K562 (cell line): ENCODE measurements around the gene PTGIS. TPM values are rescaled to one million over a fixed set of nuclear protein-coding genes. Genes with fewer than 3 reads are reported as not detected.

ENCODE experiments used
- CBX5 ChIP-seq: IDR thresholded peaks from 2 replicates; pipeline ENCODE4 v1.6.1; 2014; ENCODE audit warnings: low read depth, borderline replicate concordance
- GTF3C2 ChIP-seq: IDR thresholded peaks from 3 replicates; pipeline ENCODE4 v1.6.1; 2011; ENCODE audit warnings: borderline replicate concordance, mild to moderate bottlenecking, moderate library complexity; ENCODE audit not compliant: insufficient read length; ENCODE audit errors: extremely low read depth
- KLF1 ChIP-seq: fragments of 450-650 bp; IDR thresholded peaks from 2 replicates; pipeline ENCODE4 v1.6.1; 2016; ENCODE audit warnings: missing genetic modification characterization, missing compliant biosample characterization
- KLF10 ChIP-seq: fragments of 250-450 bp; sonication (Bioruptor Pico); IDR thresholded peaks from 2 replicates; pipeline ENCODE4 v1.6.1; 2021; ENCODE audit warnings: matching md5 sums
- MYNN ChIP-seq, 2 experiments: sonication (generic); formaldehyde crosslinking in 1 of 2; IDR thresholded peaks; 2 replicates each; pipeline versions ENCODE4 v1.5.0 to v1.6.1; 2016 to 2020; ENCODE audit warnings: antibody characterized with exemption in 1 of 2, missing genetic modification reagents in 1 of 2
- NONO ChIP-seq, 2 experiments: fragments of 200-400 bp in 1 of 2; fragments of 450-650 bp in 1 of 2; formaldehyde crosslinking in 1 of 2; IDR thresholded peaks; 2 replicates each; pipeline ENCODE4 v1.6.1; 2017; ENCODE audit warnings: low read depth in 2 of 2, mild to moderate bottlenecking in 2 of 2, moderate library complexity in 2 of 2, low read length in 1 of 2
- PBX2 ChIP-seq, 2 experiments: IDR thresholded peaks in 1 of 2; conservative IDR thresholded peaks in 1 of 2; 2 replicates each; pipeline ENCODE4 v1.6.1; 2016; ENCODE audit warnings: low read depth in 2 of 2, mild to moderate bottlenecking in 1 of 2, missing compliant biosample characterization in 1 of 2, missing genetic modification characterization in 1 of 2, moderate library complexity in 1 of 2
- PHF21A ChIP-seq: fragments of 450-650 bp; IDR thresholded peaks from 2 replicates; pipeline ENCODE4 v1.6.1; 2017; ENCODE audit warnings: low read depth, borderline replicate concordance
- RFX1 ChIP-seq: fragments of 450-650 bp; IDR thresholded peaks from 2 replicates; pipeline ENCODE4 v1.6.1; 2016; ENCODE audit warnings: mild to moderate bottlenecking, moderate library complexity
- TCF15 ChIP-seq: fragments of 250-450 bp; sonication (Bioruptor Pico); IDR thresholded peaks from 2 replicates; pipeline ENCODE4 v1.8.0; 2022; ENCODE audit warnings: moderate library complexity, mild to moderate bottlenecking, inconsistent platforms
- YY1 ChIP-seq, 3 experiments: IDR thresholded peaks; 2 replicates each; pipeline ENCODE4 v1.6.1; 2011; ENCODE audit warnings: low read length in 2 of 3, mild to moderate bottlenecking in 2 of 3, moderate library complexity in 2 of 3, borderline replicate concordance in 1 of 3, control low read depth in 1 of 3, low read depth in 1 of 3; ENCODE audit not compliant: insufficient read depth in 3 of 3, insufficient replicate concordance in 2 of 3, control insufficient read depth in 1 of 3, insufficient read length in 1 of 3; ENCODE audit errors: extremely low read depth in 1 of 3
- ZC3H11A ChIP-seq: IDR thresholded peaks from 2 replicates; pipeline ENCODE4 v1.6.1; 2012; ENCODE audit warnings: low read depth, low read length, improper control_type of control experiment
- ZMIZ1 ChIP-seq, 2 experiments: fragments of 150-350 bp in 1 of 2; IDR thresholded peaks; 2 replicates each; pipeline ENCODE4 v1.6.1; 2012 to 2016; ENCODE audit warnings: low read depth in 2 of 2, low read length in 2 of 2, mild to moderate bottlenecking in 1 of 2, moderate library complexity in 1 of 2
- ZNF134 ChIP-seq: fragments of 250-450 bp; sonication (Bioruptor Pico); conservative IDR thresholded peaks from 2 replicates; pipeline ENCODE4 v1.4.0; 2020
- ZNF707 ChIP-seq: fragments of 250-450 bp; sonication (Bioruptor Pico); conservative IDR thresholded peaks from 2 replicates; pipeline ENCODE4 v1.8.0; 2022; ENCODE audit warnings: inconsistent platforms, mild to moderate bottlenecking, moderate library complexity
- polyA plus RNA-seq, 8 experiments: library from polyadenylated mRNA; depleted of rRNA in 4 of 8; stranded (reverse) in 5 of 8; unstranded in 3 of 8; fragments of >200 nt; fragmentation: Nextera tagmentation in 2 of 8; fragmentation: Illumina TruSeq in 1 of 8; extraction: Ambion mirVana in 2 of 8; extraction: Trizol in 1 of 8; gene quantifications; 2 replicates each; pipeline versions ENCODE4 v1.2.1 to v1.2.3, GENCODE V29; 2011 to 2014; ENCODE audit warnings: inconsistent platforms in 1 of 8, missing spikeins in 1 of 8
- total RNA-seq, 7 experiments: library from RNA; depleted of rRNA in 6 of 7; stranded (reverse); fragments of >200 nt in 6 of 7; fragmentation: Illumina TruSeq in 2 of 7; extraction: Trizol in 2 of 7; gene quantifications; 2 replicates each; pipeline versions ENCODE4 v1.2.1 to v1.2.3, GENCODE V29; 2011 to 2021; ENCODE audit warnings: low replicate concordance in 1 of 7

The PTGIS gene
- total and polyA plus RNA-seq, 9 of the 15 experiments (the other 6 are each of a cell fraction or from before 2014, with no cell fraction given) = not detected

- TF ChIP-seq YY1 (IDR thresholded peaks at IDR 0.05; ENCODE audit: borderline replicate concordance in 1 of 3, control insufficient read depth in 1 of 3, extremely low read depth in 1 of 3, insufficient read depth in 3 of 3, insufficient read length in 1 of 3, insufficient replicate concordance in 2 of 3, low read depth in 1 of 3, low read length in 2 of 3) (peak in 2 of 3 experiments; percentile 40 to 65), NONO (IDR thresholded peaks at IDR 0.05; ENCODE audit: low read depth in 2 of 2, low read length in 1 of 2) (peak in 1 of 2 experiments; percentile 69; a peak in 2 of 4 replicates), KLF1 (tag) (peak; percentile 35; the same call in 1 of the 2 replicates), ZMIZ1 (IDR thresholded peaks at IDR 0.05; ENCODE audit: low read depth in 2 of 2, low read length in 2 of 2) (no peak), CBX5 (no peak), KLF10 (CRISPR knock-in tag) (no peak), TCF15 (CRISPR knock-in tag) (no peak), PBX2 (CRISPR knock-in tag; IDR thresholded peaks at IDR 0.05; ENCODE audit: low read depth) (no peak), PBX2 (tag; conservative IDR thresholded peaks at IDR 0.05; ENCODE audit: low read depth) (no peak), PHF21A (no peak), RFX1 (no peak), MYNN (IDR thresholded peaks at IDR 0.05) (no peak), MYNN (CRISPR knock-in tag; IDR thresholded peaks at IDR 0.05) (no peak), ZNF134 (CRISPR knock-in tag) (no peak), GTF3C2 (no peak), ZNF707 (CRISPR knock-in tag) (no peak), ZC3H11A (no peak; the same call in 1 of the 2 replicates)
Measured at GRCh38 chr20:49610691-49611538, 43.0 kb upstream of the PTGIS start (continued).
